ENCODE data around the gene DHX8.
A peak's percentile ranks its signal among the peaks of the same experiment; 100 is the strongest.

Gene DHX8

DNA sequence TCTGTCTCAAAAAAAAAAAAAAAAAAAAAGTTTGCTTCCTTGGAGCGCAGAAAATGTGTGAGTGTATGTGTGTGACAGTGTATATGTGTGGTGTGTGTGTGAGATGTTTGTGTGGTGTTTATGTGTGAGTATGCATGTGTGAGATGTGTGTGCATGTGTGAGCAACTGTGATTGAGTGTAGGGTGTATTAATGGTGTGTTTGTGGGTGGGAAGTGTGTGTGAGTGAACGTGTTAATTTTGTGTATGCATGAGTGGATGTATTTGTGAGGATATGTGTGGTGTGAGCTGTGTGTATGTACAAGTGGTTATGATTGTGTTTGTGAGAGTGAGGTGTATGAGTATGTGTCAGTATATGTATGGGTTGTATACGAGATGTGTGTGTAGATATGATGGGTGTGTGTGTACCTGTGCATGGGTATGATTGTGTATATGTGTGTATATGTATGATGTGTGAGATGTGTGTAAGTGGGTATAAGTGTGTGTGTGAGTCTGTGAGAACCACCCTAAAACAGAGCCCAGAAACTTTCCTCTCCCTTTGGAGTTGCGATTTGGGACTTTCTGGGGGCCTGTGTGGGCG is 84.8 kb downstream of the DHX8 start:
- no peak for DNase-seq (ENCODE audit: low read depth)
- TF ChIP-seq, protein P1, sequence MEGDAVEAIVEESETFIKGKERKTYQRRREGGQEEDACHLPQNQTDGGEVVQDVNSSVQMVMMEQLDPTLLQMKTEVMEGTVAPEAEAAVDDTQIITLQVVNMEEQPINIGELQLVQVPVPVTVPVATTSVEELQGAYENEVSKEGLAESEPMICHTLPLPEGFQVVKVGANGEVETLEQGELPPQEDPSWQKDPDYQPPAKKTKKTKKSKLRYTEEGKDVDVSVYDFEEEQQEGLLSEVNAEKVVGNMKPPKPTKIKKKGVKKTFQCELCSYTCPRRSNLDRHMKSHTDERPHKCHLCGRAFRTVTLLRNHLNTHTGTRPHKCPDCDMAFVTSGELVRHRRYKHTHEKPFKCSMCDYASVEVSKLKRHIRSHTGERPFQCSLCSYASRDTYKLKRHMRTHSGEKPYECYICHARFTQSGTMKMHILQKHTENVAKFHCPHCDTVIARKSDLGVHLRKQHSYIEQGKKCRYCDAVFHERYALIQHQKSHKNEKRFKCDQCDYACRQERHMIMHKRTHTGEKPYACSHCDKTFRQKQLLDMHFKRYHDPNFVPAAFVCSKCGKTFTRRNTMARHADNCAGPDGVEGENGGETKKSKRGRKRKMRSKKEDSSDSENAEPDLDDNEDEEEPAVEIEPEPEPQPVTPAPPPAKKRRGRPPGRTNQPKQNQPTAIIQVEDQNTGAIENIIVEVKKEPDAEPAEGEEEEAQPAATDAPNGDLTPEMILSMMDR (conservative IDR thresholded peaks at IDR 0.05; ENCODE audit: low read length), result no peak
- H3K4me3 ChIP-seq (ENCODE audit: low read length), result no peak overlapping the region

DNA sequence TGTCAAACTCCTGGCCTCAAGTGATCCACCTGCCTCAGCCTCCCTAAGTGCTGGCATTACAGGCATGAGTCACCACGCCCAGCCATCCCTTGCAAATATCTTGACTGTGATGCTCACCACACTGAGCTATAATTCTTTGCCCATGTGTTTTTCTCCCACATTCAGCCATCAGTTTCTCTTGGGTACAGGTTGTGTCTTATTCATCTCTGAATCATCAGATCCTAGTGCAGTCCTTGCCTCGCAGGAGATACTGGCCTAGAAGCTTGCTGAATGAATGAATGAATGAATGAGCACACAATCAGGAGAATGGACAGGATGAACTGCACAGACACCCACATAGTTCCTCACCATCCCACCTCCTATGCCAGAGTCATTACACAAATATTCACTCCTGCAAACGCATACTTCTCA is 86.7 kb downstream of the DHX8 start:
- TF ChIP-seq, protein P1 (conservative IDR thresholded peaks at IDR 0.05; ENCODE audit: low read length), result no peak
- peak; percentile 68 for DNase-seq (ENCODE audit: low read depth)
- H3K4me3 ChIP-seq (ENCODE audit: low read length), result no peak overlapping the region

GRCh38 chr17:43572368-43572980 is 88.7 kb downstream of the DHX8 start:
- DNase-seq (ENCODE audit: low read depth), result no peak
- no peak overlapping the region for H3K4me3 ChIP-seq (ENCODE audit: low read length)
- TF ChIP-seq, protein P1 (conservative IDR thresholded peaks at IDR 0.05; ENCODE audit: low read length), result no peak

GRCh38 chr17:43573579-43574321 is 90.0 kb downstream of the DHX8 start:
- H3K4me3 ChIP-seq (ENCODE audit: low read length), result no peak overlapping the region
- TF ChIP-seq, protein P1 (conservative IDR thresholded peaks at IDR 0.05; ENCODE audit: low read length), result no peak
- DNase-seq (ENCODE audit: low read depth), result no peak

GRCh38 chr17:43574348-43574747 is 90.6 kb downstream of the DHX8 start:
- no peak for DNase-seq (ENCODE audit: low read depth)
- H3K4me3 ChIP-seq (ENCODE audit: low read length), result no peak overlapping the region
- TF ChIP-seq, protein P1 (conservative IDR thresholded peaks at IDR 0.05; ENCODE audit: low read length), result no peak

DNA sequence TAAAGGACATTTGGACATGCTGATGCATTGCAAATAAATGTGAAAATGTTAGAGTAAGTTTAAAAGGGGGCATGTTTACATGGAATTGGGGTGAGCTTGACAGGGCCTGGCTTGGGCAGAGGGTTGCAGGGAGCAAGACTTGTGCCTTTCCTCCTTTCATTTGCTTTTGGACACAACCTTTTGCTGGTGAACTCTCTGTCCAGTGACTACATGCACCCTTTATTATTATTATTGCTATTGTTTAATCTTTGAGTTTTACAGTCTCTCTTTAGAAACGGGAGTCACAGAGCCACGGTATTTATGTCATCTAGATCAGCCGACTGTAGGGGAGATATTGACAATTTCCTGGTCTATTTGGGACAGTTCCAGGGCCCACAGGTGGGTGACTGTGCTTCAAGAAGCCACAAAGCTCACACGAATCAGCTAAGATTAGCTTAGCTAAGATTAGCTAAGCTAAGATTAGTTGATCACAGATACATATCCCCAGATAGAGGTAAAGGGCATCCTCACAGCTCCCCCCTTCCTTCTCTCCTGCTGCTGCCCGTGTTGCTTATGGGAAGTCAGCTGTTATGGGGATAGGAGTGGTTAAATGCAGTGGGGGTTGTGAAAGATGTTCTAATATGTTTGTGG is 91.2 kb downstream of the DHX8 start:
- no peak for DNase-seq (ENCODE audit: low read depth)
- TF ChIP-seq, protein P1 (conservative IDR thresholded peaks at IDR 0.05; ENCODE audit: low read length), result no peak

More for the DNA sequence above, 91.2 kb downstream of the DHX8 start:
- H3K4me3 ChIP-seq (ENCODE audit: low read length), result no peak overlapping the region
